NB4 (cell line): Measurements from ENCODE around the gene TSC22D1.

ENCODE experiments used
- POLR2A ChIP-seq: IDR thresholded peaks from 2 replicates; pipeline ENCODE4 v1.6.1; 2011; ENCODE audit warnings: mild to moderate bottlenecking; ENCODE audit not compliant: insufficient read length; ENCODE audit errors: extremely low read depth
- TF ChIP-seq, protein P1 (sequence below): IDR thresholded peaks from 2 replicates; pipeline ENCODE4 v1.6.1; 2011; ENCODE audit warnings: low read depth, low read length
- TF ChIP-seq, protein P2 (sequence below): IDR thresholded peaks from one replicate; pipeline ENCODE4 v1.5.1; 2012; ENCODE audit warnings: low read depth, low read length

DNA sequence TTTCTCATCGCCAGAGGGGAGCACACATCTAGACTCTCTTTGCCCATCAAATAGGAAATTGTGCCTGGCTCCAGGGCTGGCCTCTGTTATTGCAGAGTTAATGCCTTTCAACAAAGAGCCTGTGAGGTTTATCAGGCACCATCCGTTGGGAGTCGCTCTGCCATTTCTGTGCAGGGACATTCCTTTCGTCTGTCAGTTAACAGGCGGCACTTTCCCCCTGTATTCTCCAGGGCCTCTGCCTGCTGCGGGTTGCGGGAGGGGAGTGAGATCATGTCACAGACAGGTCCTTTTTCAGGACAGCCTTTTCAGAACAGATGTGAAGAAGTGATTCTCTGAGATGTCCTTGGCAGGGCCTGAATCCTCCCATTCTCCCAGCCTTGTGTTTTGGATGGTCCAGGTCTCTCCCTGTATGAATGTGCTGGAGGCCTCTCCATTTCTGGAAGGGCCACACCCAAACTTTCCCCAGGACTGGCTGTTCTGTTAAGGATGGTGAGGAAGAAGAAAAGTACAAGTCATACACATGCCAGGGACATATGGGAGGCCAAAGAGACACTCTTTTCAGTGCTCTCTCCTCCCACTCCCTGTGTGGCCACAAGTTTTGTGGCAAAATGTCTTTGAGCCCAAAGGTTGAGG is 187.6 kb downstream of the TSC22D1 start:
- TF ChIP-seq POLR2A = no peak
- TF ChIP-seq, protein P1, sequence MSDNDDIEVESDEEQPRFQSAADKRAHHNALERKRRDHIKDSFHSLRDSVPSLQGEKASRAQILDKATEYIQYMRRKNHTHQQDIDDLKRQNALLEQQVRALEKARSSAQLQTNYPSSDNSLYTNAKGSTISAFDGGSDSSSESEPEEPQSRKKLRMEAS = no peak
- TF ChIP-seq, protein P2, sequence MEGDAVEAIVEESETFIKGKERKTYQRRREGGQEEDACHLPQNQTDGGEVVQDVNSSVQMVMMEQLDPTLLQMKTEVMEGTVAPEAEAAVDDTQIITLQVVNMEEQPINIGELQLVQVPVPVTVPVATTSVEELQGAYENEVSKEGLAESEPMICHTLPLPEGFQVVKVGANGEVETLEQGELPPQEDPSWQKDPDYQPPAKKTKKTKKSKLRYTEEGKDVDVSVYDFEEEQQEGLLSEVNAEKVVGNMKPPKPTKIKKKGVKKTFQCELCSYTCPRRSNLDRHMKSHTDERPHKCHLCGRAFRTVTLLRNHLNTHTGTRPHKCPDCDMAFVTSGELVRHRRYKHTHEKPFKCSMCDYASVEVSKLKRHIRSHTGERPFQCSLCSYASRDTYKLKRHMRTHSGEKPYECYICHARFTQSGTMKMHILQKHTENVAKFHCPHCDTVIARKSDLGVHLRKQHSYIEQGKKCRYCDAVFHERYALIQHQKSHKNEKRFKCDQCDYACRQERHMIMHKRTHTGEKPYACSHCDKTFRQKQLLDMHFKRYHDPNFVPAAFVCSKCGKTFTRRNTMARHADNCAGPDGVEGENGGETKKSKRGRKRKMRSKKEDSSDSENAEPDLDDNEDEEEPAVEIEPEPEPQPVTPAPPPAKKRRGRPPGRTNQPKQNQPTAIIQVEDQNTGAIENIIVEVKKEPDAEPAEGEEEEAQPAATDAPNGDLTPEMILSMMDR = no peak
